Smooth muscle cell (in vitro differentiated cells): ENCODE data around the gene ZP1. TPM values are rescaled to one million over a fixed set of nuclear protein-coding genes. Genes with fewer than 3 reads are reported as not detected.

Source experiments
- DNase-seq: peaks from one replicate; lab custom pipeline; 2025; ENCODE audit not compliant: unreplicated experiment; lab: John Stamatoyannopoulos, UW
- H2AFZ ChIP-seq: fragments of 200-600 bp; sonication (generic); 2 replicates; pipeline ENCODE4 v1.6.0; 2016; ENCODE audit warnings: antibody characterized with exemption, low read depth, mild to moderate bottlenecking
- H3F3A ChIP-seq: fragments of 200-600 bp; sonication (generic); 2 replicates; pipeline ENCODE4 v1.6.0; 2017; ENCODE audit warnings: antibody characterized with exemption, low read depth
- H3K27ac ChIP-seq: fragments of 200-600 bp; sonication (generic); 2 replicates; pipeline ENCODE4 v1.5.1; 2016; ENCODE audit warnings: low read depth, mild to moderate bottlenecking
- H3K27me3 ChIP-seq: fragments of 200-600 bp; sonication (generic); 2 replicates; pipeline ENCODE4 v1.6.1; 2016; ENCODE audit warnings: low read depth, mild to moderate bottlenecking
- H3K36me3 ChIP-seq: fragments of 200-600 bp; sonication (generic); 2 replicates; pipeline ENCODE4 v1.5.1; 2016; ENCODE audit warnings: low read depth
- H3K4me1 ChIP-seq: fragments of 200-600 bp; sonication (generic); 2 replicates; pipeline ENCODE4 v1.5.1; 2016; ENCODE audit warnings: low read depth
- H3K4me2 ChIP-seq: fragments of 200-600 bp; sonication (generic); 2 replicates; pipeline ENCODE4 v1.6.0; 2016; ENCODE audit warnings: mild to moderate bottlenecking
- H3K4me3 ChIP-seq: fragments of 200-600 bp; sonication (generic); 2 replicates; pipeline ENCODE4 v1.5.1; 2016; ENCODE audit warnings: mild to moderate bottlenecking
- H3K79me2 ChIP-seq: fragments of 200-600 bp; sonication (generic); 2 replicates; pipeline ENCODE4 v1.6.0; 2016; ENCODE audit warnings: low read depth, mild to moderate bottlenecking
- H3K9ac ChIP-seq: fragments of 200-600 bp; sonication (generic); 2 replicates; pipeline ENCODE4 v1.6.0; 2016; ENCODE audit warnings: low read depth
- H3K9me3 ChIP-seq: fragments of 200-600 bp; sonication (generic); replicated peaks from 2 replicates; pipeline ENCODE4 v1.5.1; 2016; ENCODE audit warnings: low read depth
- H4K20me1 ChIP-seq: fragments of 200-600 bp; sonication (generic); 2 replicates; pipeline ENCODE4 v1.6.0; 2016; ENCODE audit warnings: low read depth
- WGBS: methylation state at CpG from one replicate; pipeline ENCODE4 v1.1.7; 2016; ENCODE audit warnings: low lambda C conversion rate; 5-methylcytosine and 5-hydroxymethylcytosine counted together
- polyA plus RNA-seq: library from polyadenylated mRNA; unstranded; fragments of >200 nt; fragmentation: Nextera tagmentation; extraction: Ambion mirVana; gene quantifications from 2 replicates; pipeline ENCODE4 v1.2.1, GENCODE V29; 2016
- total RNA-seq: library from RNA; depleted of rRNA; stranded (reverse); fragments of >200 nt; gene quantifications from 2 replicates; pipeline ENCODE4 v1.2.3, GENCODE V29; 2014
- TF ChIP-seq, protein P1 (sequence below): fragments of 200-600 bp; sonication (generic); IDR thresholded peaks from 2 replicates; pipeline ENCODE4 v1.5.1; 2017; ENCODE audit warnings: borderline replicate concordance, mild to moderate bottlenecking, antibody characterized with exemption; ENCODE audit not compliant: insufficient read depth, poor library complexity, severe bottlenecking

Gene ZP1
- total and polyA plus RNA-seq, 2 experiments from 2014 or later, result 0.94 to 2.9 TPM

DNA sequence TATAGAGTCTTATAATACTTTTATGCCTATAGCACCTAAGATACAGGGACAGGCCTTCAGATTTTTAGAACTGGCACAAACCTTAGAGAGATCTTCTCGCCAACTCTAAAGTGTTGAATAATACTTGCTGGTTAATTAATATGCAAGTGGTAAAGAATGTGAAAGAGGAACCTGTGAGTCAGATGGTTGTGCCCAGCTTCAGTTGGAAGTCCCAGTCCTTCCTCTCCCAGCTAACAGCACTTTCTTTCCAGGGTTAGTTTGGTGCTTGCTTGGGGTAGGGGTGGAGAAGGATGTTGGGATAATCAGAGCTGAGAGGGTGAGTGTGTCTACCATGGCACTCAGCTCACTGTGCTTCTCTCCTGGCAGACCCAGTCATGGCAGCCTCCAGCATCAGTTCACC lies 52.0 kb downstream of the ZP1 start:
- Histone ChIP-seq H3K27me3 (no peaks in the 10 kb centered on the region), H3K27ac (no peak overlapping the region), H3K4me1 (peaks cover 10% of the 10 kb centered on the region), H4K20me1 (peaks cover 19% of the 10 kb centered on the region), H2AFZ (no peak overlapping the region), H3F3A (no peaks in the 10 kb centered on the region), H3K36me3 (no peaks in the 10 kb centered on the region), H3K9ac (no peak overlapping the region), H3K79me2 (peaks cover 32% of the 10 kb centered on the region), H3K9me3 (no peaks in the 10 kb centered on the region), H3K4me3 (no peak overlapping the region), H3K4me2 (no peak overlapping the region)
- WGBS, result 97% methylated on average over 1 of the region's 1 CpG
- DNase-seq, result no peak
- TF ChIP-seq, protein P1, sequence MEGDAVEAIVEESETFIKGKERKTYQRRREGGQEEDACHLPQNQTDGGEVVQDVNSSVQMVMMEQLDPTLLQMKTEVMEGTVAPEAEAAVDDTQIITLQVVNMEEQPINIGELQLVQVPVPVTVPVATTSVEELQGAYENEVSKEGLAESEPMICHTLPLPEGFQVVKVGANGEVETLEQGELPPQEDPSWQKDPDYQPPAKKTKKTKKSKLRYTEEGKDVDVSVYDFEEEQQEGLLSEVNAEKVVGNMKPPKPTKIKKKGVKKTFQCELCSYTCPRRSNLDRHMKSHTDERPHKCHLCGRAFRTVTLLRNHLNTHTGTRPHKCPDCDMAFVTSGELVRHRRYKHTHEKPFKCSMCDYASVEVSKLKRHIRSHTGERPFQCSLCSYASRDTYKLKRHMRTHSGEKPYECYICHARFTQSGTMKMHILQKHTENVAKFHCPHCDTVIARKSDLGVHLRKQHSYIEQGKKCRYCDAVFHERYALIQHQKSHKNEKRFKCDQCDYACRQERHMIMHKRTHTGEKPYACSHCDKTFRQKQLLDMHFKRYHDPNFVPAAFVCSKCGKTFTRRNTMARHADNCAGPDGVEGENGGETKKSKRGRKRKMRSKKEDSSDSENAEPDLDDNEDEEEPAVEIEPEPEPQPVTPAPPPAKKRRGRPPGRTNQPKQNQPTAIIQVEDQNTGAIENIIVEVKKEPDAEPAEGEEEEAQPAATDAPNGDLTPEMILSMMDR, result no peak

DNA sequence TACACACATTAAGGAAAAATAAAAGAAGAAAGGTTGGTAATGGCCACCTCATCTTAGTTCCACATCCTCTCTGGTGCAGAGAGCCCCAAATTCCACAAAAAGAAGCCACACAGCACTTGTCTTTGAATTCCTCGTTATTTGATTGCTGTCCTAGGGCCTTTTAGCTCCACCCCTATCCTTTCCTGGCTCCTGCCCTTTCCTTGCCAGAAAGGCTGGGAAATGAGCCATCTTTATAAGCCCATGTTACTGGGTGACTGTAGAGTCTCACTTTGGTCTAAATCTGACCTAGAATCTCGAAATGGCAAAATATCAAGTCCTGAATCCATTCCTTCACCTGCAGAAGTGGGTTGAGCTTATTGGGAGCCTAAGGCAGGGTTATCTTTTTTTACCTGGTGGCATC lies 52.6 kb downstream of the ZP1 start:
- H3K9ac ChIP-seq, result no peak overlapping the region
- TF ChIP-seq, protein P1, result no peak
- no peak overlapping the region for H2AFZ ChIP-seq
- no peaks in the 10 kb centered on the region for H3K36me3 ChIP-seq
- H3K79me2 ChIP-seq, result peaks cover 32% of the 10 kb centered on the region
- H3K27me3 ChIP-seq, result no peaks in the 10 kb centered on the region
- no peak for DNase-seq
- H3K4me2 ChIP-seq, result no peak overlapping the region
- no peak overlapping the region for H3K4me3 ChIP-seq
- no peak overlapping the region for H3K27ac ChIP-seq
- H3F3A ChIP-seq, result no peaks in the 10 kb centered on the region
- 91% methylated on average over 2 of the region's 2 CpGs for WGBS
- peaks cover 19% of the 10 kb centered on the region for H4K20me1 ChIP-seq
- H3K9me3 ChIP-seq, result no peaks in the 10 kb centered on the region
- H3K4me1 ChIP-seq, result peaks cover 9% of the 10 kb centered on the region

- H3F3A ChIP-seq, result no peaks in the 10 kb centered on the region
- no peak overlapping the region for H3K4me3 ChIP-seq
- H3K36me3 ChIP-seq, result no peaks in the 10 kb centered on the region
- no peak overlapping the region for H3K27ac ChIP-seq
- no peak overlapping the region for H3K4me2 ChIP-seq
- H3K27me3 ChIP-seq, result no peaks in the 10 kb centered on the region
- WGBS, result 98% methylated on average over 11 of the region's 11 CpGs
- peaks cover 19% of the 10 kb centered on the region for H4K20me1 ChIP-seq
- TF ChIP-seq, protein P1, result no peak
- no peaks in the 10 kb centered on the region for H3K9me3 ChIP-seq
- no peak for DNase-seq
- peaks cover 13% of the 10 kb centered on the region for H3K4me1 ChIP-seq
- no peak overlapping the region for H3K9ac ChIP-seq
- peaks cover 28% of the 10 kb centered on the region for H3K79me2 ChIP-seq
- H2AFZ ChIP-seq, result no peak overlapping the region
These were observed 53.9 kb downstream of the ZP1 start for GRCh38 chr11:60921259-60921658.

DNA sequence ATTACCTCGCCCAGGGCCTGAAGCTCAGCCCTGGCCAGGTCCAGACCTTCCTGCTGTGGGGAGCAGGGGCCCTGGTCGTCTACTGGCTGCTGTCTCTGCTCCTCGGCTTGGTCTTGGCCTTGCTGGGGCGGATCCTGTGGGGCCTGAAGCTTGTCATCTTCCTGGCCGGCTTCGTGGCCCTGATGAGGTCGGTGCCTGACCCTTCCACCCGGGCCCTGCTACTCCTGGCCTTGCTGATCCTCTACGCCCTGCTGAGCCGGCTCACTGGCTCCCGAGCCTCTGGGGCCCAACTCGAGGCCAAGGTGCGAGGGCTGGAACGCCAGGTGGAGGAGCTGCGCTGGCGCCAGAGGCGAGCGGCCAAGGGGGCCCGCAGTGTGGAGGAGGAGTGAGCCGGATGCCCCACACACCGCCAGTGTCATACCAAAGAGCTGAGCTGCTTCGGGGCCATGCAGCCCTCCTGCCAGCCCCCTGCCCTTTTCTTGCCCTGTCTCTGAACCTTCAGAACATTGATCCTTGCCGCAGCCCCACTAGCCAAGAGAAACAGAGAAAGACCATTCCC lies 54.5 kb downstream of the ZP1 start:
- no peak overlapping the region for H3K9ac ChIP-seq
- no peaks in the 10 kb centered on the region for H3K36me3 ChIP-seq
- H3K27ac ChIP-seq, result no peak overlapping the region
- H3K27me3 ChIP-seq, result no peaks in the 10 kb centered on the region
- no peak overlapping the region for H3K4me3 ChIP-seq
- H3K9me3 ChIP-seq, result no peaks in the 10 kb centered on the region
- 92% methylated on average over 23 of the region's 23 CpGs for WGBS
- no peak overlapping the region for H3K4me2 ChIP-seq
- H2AFZ ChIP-seq, result no peak overlapping the region
- no peaks in the 10 kb centered on the region for H3F3A ChIP-seq
- peaks cover 13% of the 10 kb centered on the region for H3K4me1 ChIP-seq
- TF ChIP-seq, protein P1, result no peak
- peaks cover 23% of the 10 kb centered on the region for H4K20me1 ChIP-seq
- DNase-seq, result no peak
- peaks cover 23% of the 10 kb centered on the region for H3K79me2 ChIP-seq
